CD4-positive, alpha-beta T cell treated with Interferon gamma for 1 hour (primary cell): Measurements from ENCODE around the gene PKHD1.

ENCODE experiments used
- DNase-seq: peaks from one replicate; pipeline ENCODE4 v3.0.0-alpha.2; 2020

Gene PKHD1

DNA sequence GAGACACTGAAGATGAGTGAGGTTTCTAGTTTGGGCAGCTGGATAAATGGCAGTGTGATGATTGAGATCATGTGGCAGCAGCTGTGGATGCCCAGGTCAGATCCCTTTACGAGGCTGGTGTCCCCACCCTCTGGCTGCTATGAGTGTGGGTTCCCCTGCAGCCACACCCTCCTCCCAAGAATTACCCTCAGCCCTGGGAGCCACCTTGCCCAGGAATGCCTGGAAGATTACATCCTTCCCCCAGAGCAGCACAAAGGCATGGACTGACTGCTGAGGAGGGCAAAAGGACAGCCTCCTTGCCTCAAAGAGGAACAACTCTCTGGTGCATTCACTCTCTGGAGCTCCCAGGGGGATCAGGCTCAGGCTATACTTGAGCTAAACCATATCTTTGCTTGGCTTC is 15.0 kb upstream of the PKHD1 start:
- DNase-seq: no peak

DNA sequence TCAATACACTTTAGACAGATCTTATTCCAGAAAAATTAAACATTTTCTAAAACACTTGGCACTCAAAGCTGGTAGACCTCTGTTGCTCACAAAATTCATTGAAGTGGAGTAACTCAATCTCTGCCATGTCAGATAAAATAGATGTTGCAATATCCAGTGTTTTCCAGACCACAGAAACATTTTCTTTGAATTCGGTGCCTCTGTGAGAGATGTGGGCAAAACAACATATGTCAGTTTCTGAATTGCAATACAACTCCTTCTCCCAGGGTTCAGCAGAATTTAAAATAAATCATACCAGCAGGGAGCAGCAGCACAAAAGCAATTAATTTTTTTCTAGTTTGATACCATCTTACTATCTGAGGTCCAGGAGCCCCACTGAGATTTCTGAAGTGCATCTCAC is 11.3 kb upstream of the PKHD1 start:
- no peak for DNase-seq

DNA sequence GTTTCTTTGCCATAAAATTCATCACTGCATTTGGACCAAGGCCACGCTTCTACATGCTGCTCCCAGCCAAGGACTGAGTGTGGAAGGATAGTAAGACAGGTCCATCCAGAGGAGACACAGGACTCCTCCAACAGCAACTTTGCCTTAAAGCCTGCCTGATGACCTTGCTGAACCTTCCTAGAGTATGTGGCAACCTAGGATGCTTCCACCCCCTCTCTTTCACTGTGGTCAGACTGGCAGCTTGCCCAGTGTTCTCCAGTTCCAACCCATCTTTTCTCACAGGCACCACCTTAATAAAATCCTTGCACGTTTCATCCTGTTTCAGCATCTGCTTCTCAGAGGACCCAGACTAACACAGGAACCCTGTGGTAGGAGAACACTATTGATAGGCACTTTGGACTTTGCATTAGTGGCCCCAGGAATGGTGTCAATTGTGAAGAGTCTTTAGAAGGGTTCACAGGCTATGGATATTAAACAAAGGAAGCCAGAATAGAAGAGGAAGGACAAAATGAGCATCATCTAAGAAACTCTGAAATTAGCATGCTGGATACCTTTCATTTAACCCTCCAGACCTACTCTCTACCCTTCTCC is 2.4 kb upstream of the PKHD1 start:
- no peak for DNase-seq

DNA sequence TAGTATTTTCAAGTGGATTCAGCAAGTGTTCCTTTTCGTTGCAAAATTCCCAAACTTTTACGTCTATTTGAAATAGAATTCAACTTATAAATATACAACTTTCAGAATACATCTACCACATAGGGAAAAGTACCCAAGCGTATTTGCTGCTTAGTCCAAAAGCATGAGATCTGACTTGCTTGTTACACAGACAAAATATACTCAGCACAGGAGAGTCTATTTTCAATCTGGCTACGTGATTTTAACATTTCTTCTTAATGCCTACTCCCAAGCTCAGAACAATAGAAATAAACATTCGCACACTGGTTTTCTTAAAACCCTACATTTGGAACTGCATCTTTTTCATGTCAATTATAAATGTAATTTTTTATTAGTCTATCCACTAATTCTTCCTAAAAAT is 672 bp downstream of the PKHD1 start:
- no peak for DNase-seq

- DNase-seq: no peak
Measured at GRCh38 chr6:52081237-52081636, 6.2 kb downstream of the PKHD1 start.

DNA sequence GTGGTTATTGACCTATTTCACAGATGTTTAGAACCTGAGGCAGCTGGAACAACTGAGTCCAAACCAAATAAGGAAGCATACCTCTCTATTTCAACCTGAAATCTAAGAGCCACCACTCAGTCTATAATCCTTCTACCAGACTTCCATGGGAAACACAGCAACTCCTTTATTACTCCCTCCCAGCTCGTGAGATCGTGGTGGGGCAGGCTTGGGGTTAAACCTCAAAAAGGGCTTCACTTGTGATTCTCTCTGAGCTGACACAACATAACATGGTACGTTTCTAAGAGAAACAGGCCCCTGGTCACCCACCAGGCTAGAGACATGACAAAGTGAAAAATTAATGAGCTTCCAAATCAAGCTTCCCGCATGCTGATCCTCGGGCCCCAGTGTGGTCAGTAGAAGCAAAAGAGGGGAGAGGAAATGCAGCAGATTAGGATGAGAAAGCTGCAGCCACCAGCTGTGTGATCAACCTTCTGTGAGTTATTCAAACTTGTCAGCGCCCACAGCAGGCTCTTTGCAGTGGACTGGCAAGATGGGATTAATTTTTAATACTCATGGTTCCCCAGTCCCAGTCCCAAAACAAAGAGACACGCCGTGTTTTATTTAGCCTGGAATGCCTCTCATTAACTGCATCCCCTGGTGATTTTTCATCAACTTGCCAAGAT is 9.3 kb downstream of the PKHD1 start:
- DNase-seq: no peak

GRCh38 chr6:52077180-52077884 is 10.1 kb downstream of the PKHD1 start:
- DNase-seq: no peak

GRCh38 chr6:52076791-52077179 is 10.6 kb downstream of the PKHD1 start:
- DNase-seq: no peak

DNA sequence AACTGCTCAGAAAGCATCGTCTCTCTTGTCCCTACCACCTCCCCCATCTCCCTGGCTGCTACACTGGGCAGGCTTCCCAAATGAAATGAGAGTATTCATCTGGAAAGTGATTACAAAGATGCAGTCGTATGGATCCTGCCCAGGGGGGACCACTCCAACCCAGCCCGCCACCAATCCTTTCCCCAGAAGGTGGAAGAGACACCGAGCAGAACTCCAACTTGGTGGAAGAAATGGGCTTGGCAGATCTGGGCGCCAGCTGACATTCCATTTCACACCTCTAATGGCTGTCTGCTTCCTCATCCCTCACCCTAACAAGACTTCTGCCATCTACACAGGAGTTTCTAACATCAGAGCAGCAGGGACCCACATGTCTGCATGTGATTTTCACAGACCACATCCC is 12.7 kb downstream of the PKHD1 start:
- no peak for DNase-seq

GRCh38 chr6:52074155-52074554 is 13.3 kb downstream of the PKHD1 start:
- DNase-seq: no peak

GRCh38 chr6:52065621-52066020 is 21.8 kb downstream of the PKHD1 start:
- no peak for DNase-seq

GRCh38 chr6:52063584-52064344 is 23.6 kb downstream of the PKHD1 start:
- peak; percentile 53 for DNase-seq

GRCh38 chr6:52061481-52061880 is 25.9 kb downstream of the PKHD1 start:
- DNase-seq: no peak

GRCh38 chr6:52059821-52060220 is 27.6 kb downstream of the PKHD1 start:
- DNase-seq: no peak

- no peak for DNase-seq
Measured at GRCh38 chr6:52055451-52055850, 32.0 kb downstream of the PKHD1 start.

DNA sequence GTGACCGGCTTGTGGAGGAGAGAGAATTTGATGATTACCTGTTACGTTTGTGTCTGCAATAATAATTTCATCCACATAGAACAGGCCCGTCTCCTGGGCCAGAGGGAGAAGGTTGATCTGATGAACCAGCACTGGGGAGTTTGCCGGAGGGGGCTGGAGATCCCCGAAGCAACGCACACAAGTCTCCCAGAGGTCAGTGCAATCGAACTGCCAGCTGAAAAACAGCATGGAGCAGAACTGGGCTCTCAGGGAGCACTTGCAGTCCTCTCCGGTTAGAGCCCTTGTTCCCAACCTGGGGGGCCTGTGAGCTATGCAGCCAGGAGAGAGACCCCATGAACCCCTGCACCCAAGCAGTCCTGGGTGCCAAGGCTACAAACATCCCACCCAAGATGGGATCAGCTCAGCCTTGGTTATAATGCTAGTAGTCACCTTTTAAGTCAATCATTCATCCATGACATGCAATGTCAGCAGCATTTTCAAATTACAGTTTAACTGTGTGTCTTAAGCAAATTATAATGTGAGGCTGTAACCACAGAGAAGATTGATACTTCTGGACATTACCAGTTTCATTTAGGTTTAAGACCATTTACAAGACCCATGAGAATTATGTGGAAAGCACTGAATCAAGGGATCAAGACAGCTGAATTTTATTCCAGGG is 34.2 kb downstream of the PKHD1 start:
- DNase-seq: no peak

- DNase-seq: no peak
Measured at GRCh38 chr6:52050051-52050405, 37.4 kb downstream of the PKHD1 start.

DNA sequence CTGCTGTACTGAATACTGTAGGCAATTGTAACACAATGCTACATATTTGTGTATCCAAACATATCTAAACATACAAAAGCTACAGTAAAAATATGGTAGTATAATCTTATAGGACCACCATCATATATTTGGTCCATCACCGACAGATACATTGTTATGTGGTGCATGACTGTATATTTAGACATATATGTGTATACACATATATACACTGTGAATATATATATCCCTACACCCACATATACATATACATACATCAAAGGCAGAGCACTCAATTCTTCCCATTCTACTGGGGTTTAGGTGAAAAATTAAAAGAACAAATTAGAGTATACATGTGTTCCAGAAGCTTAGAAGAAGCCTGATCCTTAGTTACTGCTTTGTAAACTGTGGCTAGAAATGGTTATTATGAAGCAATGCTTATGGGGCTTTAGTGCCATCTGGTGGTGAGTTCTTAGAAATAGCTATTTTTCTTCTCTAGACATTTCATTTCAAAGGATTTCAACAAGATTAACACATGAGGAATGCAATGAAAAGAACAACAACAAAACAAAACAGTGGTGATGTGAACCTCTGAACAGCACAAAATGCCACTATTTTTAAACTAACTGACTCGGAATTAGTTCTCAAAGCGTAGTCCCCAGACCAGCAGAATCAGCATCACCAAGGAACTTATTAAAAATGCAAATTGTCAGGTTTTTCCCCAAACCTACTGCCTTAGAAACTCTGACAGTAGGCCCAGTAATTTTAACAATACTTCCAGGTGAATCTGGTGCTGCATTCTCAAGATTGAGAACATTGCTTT is 38.0 kb downstream of the PKHD1 start:
- DNase-seq: no peak

DNA sequence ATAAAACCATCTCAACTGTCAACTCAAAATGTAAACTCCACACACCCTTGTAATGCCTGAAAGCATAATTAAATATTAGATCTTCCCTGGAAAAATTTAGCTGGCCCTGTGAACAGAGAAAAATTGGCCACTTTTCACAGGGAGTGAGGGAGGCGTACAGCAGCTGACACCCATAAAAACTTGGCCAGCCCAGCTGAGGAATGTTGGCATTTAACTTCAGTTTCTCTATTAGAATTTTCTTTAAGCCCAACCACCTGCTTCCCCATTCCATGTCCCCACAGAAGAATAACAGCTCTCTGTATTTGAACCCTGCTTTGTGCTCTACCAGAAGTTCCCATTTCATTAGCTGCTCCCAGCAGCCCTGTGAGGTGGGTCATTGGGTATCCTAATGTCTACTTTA is 41.0 kb downstream of the PKHD1 start:
- DNase-seq: no peak

DNA sequence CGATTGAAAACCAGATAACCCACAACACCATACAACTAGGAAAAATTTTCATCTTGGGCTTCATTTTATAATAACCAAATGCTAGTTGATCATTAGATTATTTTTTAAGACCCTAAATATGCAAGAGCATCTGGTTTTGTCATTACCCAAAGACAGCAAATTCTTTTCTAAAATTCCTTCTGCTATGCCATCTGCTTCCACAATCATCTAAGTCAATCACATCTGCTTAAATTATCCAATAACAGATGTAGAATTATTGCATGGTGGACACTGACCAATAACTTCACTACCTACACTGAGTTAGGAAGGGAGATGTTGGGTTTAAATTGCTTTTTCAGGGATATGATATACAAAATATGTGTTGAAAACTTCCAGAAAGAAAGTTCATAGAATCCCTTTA is 41.9 kb downstream of the PKHD1 start:
- no peak for DNase-seq

DNA sequence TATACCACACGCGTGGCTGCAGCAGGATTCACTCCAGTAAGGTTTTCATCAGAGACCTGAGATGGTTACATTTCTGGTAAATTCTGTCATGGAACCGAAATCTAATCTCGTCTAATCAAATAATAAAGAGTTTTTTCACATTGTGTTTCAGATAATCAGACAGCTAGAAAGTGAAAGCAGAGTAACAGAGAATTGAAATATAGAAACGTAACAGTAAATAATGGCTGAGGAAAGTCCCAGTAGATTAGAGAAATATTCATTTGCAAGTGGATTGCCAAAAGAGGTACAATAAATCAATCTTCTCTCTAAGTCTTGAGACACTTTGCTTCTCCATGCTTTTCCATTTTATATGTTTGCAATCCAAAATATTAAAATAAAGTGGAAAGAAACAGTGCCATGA is 42.4 kb downstream of the PKHD1 start:
- DNase-seq: no peak

DNA sequence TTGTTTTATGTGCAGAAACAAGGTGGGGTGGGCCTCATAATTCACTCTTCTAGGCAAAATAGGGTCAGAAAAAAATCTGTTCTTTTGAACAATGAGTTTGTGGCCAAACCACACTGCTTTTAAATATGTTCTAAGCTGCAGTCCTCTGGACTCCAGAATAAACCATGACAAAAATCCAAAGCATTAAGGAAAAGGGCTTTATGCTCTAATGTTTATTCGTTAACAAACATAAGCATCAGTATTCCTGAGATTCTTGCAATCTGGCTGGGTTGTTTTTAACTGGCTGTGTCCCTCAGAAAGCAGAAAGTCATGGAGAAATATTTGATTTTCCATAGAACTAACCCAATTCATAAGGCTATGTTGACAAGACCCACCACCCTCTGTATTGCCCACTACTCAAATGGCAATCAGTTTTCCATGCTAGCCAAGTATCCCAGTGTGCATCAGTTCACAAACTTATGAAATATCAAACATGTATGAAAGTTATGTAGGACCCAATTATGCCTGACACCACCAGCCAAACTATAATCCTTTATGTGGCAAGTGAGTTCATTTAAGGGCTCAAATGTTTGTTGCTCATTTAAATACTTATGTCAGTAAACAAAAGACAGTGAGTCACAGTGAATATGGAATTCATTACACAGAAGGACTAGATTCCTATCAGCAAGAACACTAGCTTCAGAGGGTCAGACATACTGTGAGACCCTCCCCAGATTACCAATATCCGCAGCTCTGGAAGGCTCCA is 45.1 kb downstream of the PKHD1 start:
- DNase-seq: no peak
